Activated CD8-positive, alpha-beta memory T cell treated with anti-CD3 and anti-CD28 coated beads for 1 hour (primary cell): Measurements from ENCODE around the gene AGAP1.
"Not testable (repeated sequence)": the region's sequence is repeated elsewhere in the genome, so short reads cannot be mapped to it uniquely, and the experiment has no call there.

Experiments
- DNase-seq, 2 donors: peaks; one replicate each; pipeline ENCODE4 v3.0.0-alpha.2; 2020; ENCODE audit warnings: low read depth in 1 of 2; ENCODE audit errors: extremely low read depth in 1 of 2

The AGAP1 gene

GRCh38 chr2:236073246-236073645 lies 579.4 kb downstream of the AGAP1 start:
- DNase-seq = no peak

GRCh38 chr2:236073867-236074655 lies 580.2 kb downstream of the AGAP1 start:
- DNase-seq = no peak

- no peak for DNase-seq
These were observed 582.0 kb downstream of the AGAP1 start for GRCh38 chr2:236075802-236076201.

- DNase-seq = no peak
These were observed 584.7 kb downstream of the AGAP1 start for GRCh38 chr2:236078297-236079255.

- DNase-seq = no peak
These were observed 586.6 kb downstream of the AGAP1 start for GRCh38 chr2:236080412-236080811.

GRCh38 chr2:236081171-236081570 lies 587.3 kb downstream of the AGAP1 start:
- no peak for DNase-seq

- no peak for DNase-seq
These were observed 588.2 kb downstream of the AGAP1 start for GRCh38 chr2:236082061-236082460.

GRCh38 chr2:236083934-236084333 lies 590.1 kb downstream of the AGAP1 start:
- no peak for DNase-seq

GRCh38 chr2:236085211-236085610 lies 591.4 kb downstream of the AGAP1 start:
- DNase-seq = no peak

- no peak for DNase-seq
These were observed 591.8 kb downstream of the AGAP1 start for GRCh38 chr2:236085647-236086046.

- no peak for DNase-seq
These were observed 592.6 kb downstream of the AGAP1 start for GRCh38 chr2:236086403-236086970.

GRCh38 chr2:236086971-236087465 lies 593.2 kb downstream of the AGAP1 start:
- no peak for DNase-seq

- DNase-seq = no peak
These were observed 594.7 kb downstream of the AGAP1 start for GRCh38 chr2:236088368-236089057.

- no peak for DNase-seq
These were observed 595.6 kb downstream of the AGAP1 start for GRCh38 chr2:236089271-236090026.

- DNase-seq = no peak
These were observed 596.2 kb downstream of the AGAP1 start for GRCh38 chr2:236090027-236090382.

GRCh38 chr2:236090826-236091225 lies 597.0 kb downstream of the AGAP1 start:
- not testable (repeated sequence) for DNase-seq

- DNase-seq = no peak
These were observed 598.9 kb downstream of the AGAP1 start for GRCh38 chr2:236092714-236093113.

- DNase-seq = no peak
These were observed 599.3 kb downstream of the AGAP1 start for GRCh38 chr2:236093134-236093533.

GRCh38 chr2:236095504-236095903 lies 601.7 kb downstream of the AGAP1 start:
- no peak for DNase-seq
